GM23338 (cell line): ENCODE data around the gene MSRB1. TPM values are rescaled to one million over a fixed set of nuclear protein-coding genes. Genes with fewer than 3 reads are reported as not detected.

ENCODE experiments used
- ATAC-seq: fragments of 200-7000 bp; cut with Tn5 transposase; 3 replicates; pipeline ENCODE4 v1.9.1; 2020
- DNase-seq: peaks from one replicate; pipeline ENCODE4 v3.0.0-alpha.2; 2015; ENCODE audit warnings: low spot score
- H2AFZ ChIP-seq: fragments of 200-600 bp; sonication (generic); 2 replicates; pipeline ENCODE4 v1.8.0; 2016; ENCODE audit warnings: antibody characterized with exemption, mild to moderate bottlenecking, moderate library complexity
- H3F3A ChIP-seq: fragments of 200-600 bp; sonication (generic); replicated peaks from 2 replicates; pipeline ENCODE4 v1.8.0; 2017; ENCODE audit warnings: antibody characterized with exemption, mixed run types, low read depth
- H3K27ac ChIP-seq: fragments of 200-600 bp; sonication (generic); 2 replicates; pipeline ENCODE4 v1.6.1; 2016; ENCODE audit warnings: low read depth
- H3K27me3 ChIP-seq: fragments of 200-600 bp; sonication (generic); 2 replicates; pipeline ENCODE4 v1.8.0; 2016; ENCODE audit warnings: mild to moderate bottlenecking, mixed run types, moderate library complexity; ENCODE audit not compliant: insufficient read depth
- H3K36me3 ChIP-seq: fragments of 200-600 bp; sonication (generic); 2 replicates; pipeline ENCODE4 v1.8.0; 2016; ENCODE audit warnings: mild to moderate bottlenecking; ENCODE audit not compliant: insufficient read depth
- H3K4me1 ChIP-seq: fragments of 200-600 bp; sonication (generic); 2 replicates; pipeline ENCODE4 v1.8.0; 2016; ENCODE audit warnings: mild to moderate bottlenecking, moderate library complexity; ENCODE audit not compliant: insufficient read depth
- H3K4me2 ChIP-seq: fragments of 200-600 bp; sonication (generic); 2 replicates; pipeline ENCODE4 v1.7.1; 2017; ENCODE audit warnings: mixed run types
- H3K4me3 ChIP-seq: fragments of 200-600 bp; sonication (generic); 2 replicates; pipeline ENCODE4 v1.6.1; 2016; ENCODE audit warnings: mixed run types
- H3K79me2 ChIP-seq: fragments of 200-600 bp; sonication (generic); replicated peaks from 2 replicates; pipeline ENCODE4 v1.8.0; 2017; ENCODE audit warnings: mild to moderate bottlenecking; ENCODE audit not compliant: insufficient read depth
- H3K9me2 ChIP-seq: fragments of 200-600 bp; sonication (generic); 2 replicates; pipeline ENCODE4 v1.8.0; 2017; ENCODE audit not compliant: insufficient read depth
- H4K20me1 ChIP-seq: fragments of 200-600 bp; sonication (generic); replicated peaks from 2 replicates; pipeline ENCODE4 v1.8.0; 2017; ENCODE audit warnings: mild to moderate bottlenecking; ENCODE audit not compliant: insufficient read depth
- H3K27ac Mint-ChIP-seq: 2 replicates; pipeline ENCODE4 v1.8.0; 2020; ENCODE audit warnings: inconsistent platforms, mild to moderate bottlenecking, moderate library complexity, mixed read lengths
- H3K27me3 Mint-ChIP-seq: 3 replicates; pipeline ENCODE4 v1.8.0; 2022; ENCODE audit warnings: low read depth, mild to moderate bottlenecking, moderate library complexity, mixed read lengths, inconsistent platforms; ENCODE audit not compliant: insufficient read depth, poor library complexity
- H3K36me3 Mint-ChIP-seq: 3 replicates; pipeline ENCODE4 v1.8.0; 2021; ENCODE audit warnings: low read depth, mild to moderate bottlenecking, inconsistent platforms, moderate library complexity, mixed read lengths
- H3K4me1 Mint-ChIP-seq: 3 replicates; pipeline ENCODE4 v1.8.0; 2020; ENCODE audit warnings: mild to moderate bottlenecking, inconsistent platforms, mixed read lengths
- H3K4me3 Mint-ChIP-seq: 3 replicates; pipeline ENCODE4 v1.8.0; 2021; ENCODE audit warnings: moderate library complexity, mild to moderate bottlenecking, inconsistent platforms, mixed read lengths
- H3K9me3 Mint-ChIP-seq: 3 replicates; pipeline ENCODE4 v1.8.0; 2020; ENCODE audit warnings: moderate library complexity, mild to moderate bottlenecking, inconsistent platforms, mixed read lengths
- CREB1 ChIP-seq: fragments of 250-450 bp; sonication (Bioruptor Pico); IDR thresholded peaks from 2 replicates; pipeline ENCODE4 v1.5.0; 2020; ENCODE audit warnings: low read depth, mild to moderate bottlenecking, moderate library complexity
- EZH2 ChIP-seq: fragments of 200-600 bp; sonication (generic); IDR thresholded peaks from one replicate; pipeline ENCODE4 v1.8.0; 2017; ENCODE audit warnings: antibody characterized with exemption, mild to moderate bottlenecking, low read depth; ENCODE audit not compliant: unreplicated experiment
- JUNB ChIP-seq: IDR thresholded peaks from one replicate; pipeline ENCODE4 v1.6.1; 2016; ENCODE audit warnings: antibody characterized with exemption; ENCODE audit not compliant: unreplicated experiment
- NANOG ChIP-seq: IDR thresholded peaks from 2 replicates; pipeline ENCODE4 v1.6.1; 2016; ENCODE audit warnings: antibody characterized with exemption, borderline replicate concordance
- POLR2AphosphoS5 ChIP-seq: IDR thresholded peaks from 2 replicates; pipeline ENCODE4 v1.6.1; 2016; ENCODE audit warnings: antibody characterized with exemption, low read depth
- REST ChIP-seq: IDR thresholded peaks from one replicate; pipeline ENCODE4 v1.6.1; 2018; ENCODE audit warnings: antibody characterized with exemption; ENCODE audit not compliant: unreplicated experiment
- STAT1 ChIP-seq: IDR thresholded peaks from one replicate; pipeline ENCODE4 v1.6.1; 2016; ENCODE audit warnings: antibody characterized with exemption; ENCODE audit not compliant: unreplicated experiment
- ZNF462 ChIP-seq: fragments of 250-450 bp; sonication (Bioruptor Pico); IDR thresholded peaks from 2 replicates; pipeline ENCODE4 v1.5.0; 2020; ENCODE audit warnings: mild to moderate bottlenecking, moderate library complexity
- polyA plus RNA-seq: library from polyadenylated mRNA; unstranded; fragments of >200 nt; fragmentation: Nextera tagmentation; extraction: Ambion mirVana; gene quantifications from 2 replicates; pipeline ENCODE4 v1.2.1, GENCODE V29; 2016
- total RNA-seq: library from RNA; depleted of rRNA; stranded (reverse); fragments of >200 nt; shearing (Covaris generic); gene quantifications from 2 replicates; pipeline ENCODE4 v1.2.3, GENCODE V29; 2014

Gene MSRB1
- total and polyA plus RNA-seq, 2 experiments from 2014 or later: 30.4 to 31.3 TPM

- peaks cover 50% of the 10 kb centered on the region for H3K27me3 Mint-ChIP-seq
- Histone ChIP-seq H3F3A (peaks cover 34% of the 10 kb centered on the region), H3K27me3 (no peaks in the 10 kb centered on the region), H3K79me2 (peaks cover 39% of the 10 kb centered on the region), H4K20me1 (peaks cover 23% of the 10 kb centered on the region), H3K4me2 (peak overlapping the region; percentile 98), H3K27ac (0 out of 2 replicates have a peak overlapping the region, but pooled peaks have one; percentile 57), H3K9me2 (no peaks in the 10 kb centered on the region), H3K4me3 (peak overlapping the region; percentile 100), H3K36me3 (peaks cover 25% of the 10 kb centered on the region), H3K4me1 (peaks cover 35% of the 10 kb centered on the region; the same call in 1 of the 2 replicates), H2AFZ (no peak overlapping the region)
- ATAC-seq (no peak), DNase-seq (no peak)
- H3K36me3 Mint-ChIP-seq: peaks cover 41% of the 10 kb centered on the region
- H3K4me1 Mint-ChIP-seq: peaks cover 30% of the 10 kb centered on the region
- H3K9me3 Mint-ChIP-seq: peaks cover 8% of the 10 kb centered on the region; the same call in 2 of the 3 replicates
- peak overlapping the region; percentile 97 for H3K27ac Mint-ChIP-seq
- TF ChIP-seq STAT1 (no peak), EZH2 (no peak)
- H3K4me3 Mint-ChIP-seq: peak overlapping the region; percentile 91
These were observed 22.5 kb upstream of the MSRB1 start for GRCh38 chr16:1965396-1966001.

GRCh38 chr16:1964506-1965395 lies 21.8 kb upstream of the MSRB1 start, which contains the start of gene RPS2:
Gene RPS2, minus strand, starts transcription at chr16:1964826. Its CDS starts 201 bp downstream, at chr16:1964625.
- H3K9me3 Mint-ChIP-seq: peaks cover 8% of the 10 kb centered on the region; the same call in 2 of the 3 replicates
- H3K27me3 Mint-ChIP-seq: peaks cover 57% of the 10 kb centered on the region
- Histone ChIP-seq H3K4me3 (peak within 1 kb of the TSS; percentile 100), H3K27me3 (no peaks in the 10 kb centered on the region), H3K4me2 (peak within 1 kb of the TSS; percentile 100), H3K9me2 (no peaks in the 10 kb centered on the region), H3K79me2 (peaks cover 46% of the 10 kb centered on the region), H3K36me3 (peaks cover 25% of the 10 kb centered on the region), H2AFZ (no peak within 1 kb of the TSS), H3K27ac (peak within 1 kb of the TSS; percentile 93), H3K4me1 (peaks cover 38% of the 10 kb centered on the region; the same call in 1 of the 2 replicates), H4K20me1 (peaks cover 27% of the 10 kb centered on the region), H3F3A (peaks cover 38% of the 10 kb centered on the region)
- DNase-seq (peak; percentile 100), ATAC-seq (peak; percentile 65)
- H3K27ac Mint-ChIP-seq: peak within 1 kb of the TSS; percentile 98
- H3K36me3 Mint-ChIP-seq: peaks cover 44% of the 10 kb centered on the region
- peak within 1 kb of the TSS; percentile 91 for H3K4me3 Mint-ChIP-seq
- peaks cover 33% of the 10 kb centered on the region for H3K4me1 Mint-ChIP-seq
- TF ChIP-seq ZNF462 (CRISPR knock-in tag) (no peak), JUNB (no peak), CREB1 (CRISPR knock-in tag) (peak; percentile 95), NANOG (no peak), POLR2AphosphoS5 (peak; percentile 99), EZH2 (no peak), REST (peak; percentile 41)
